SK-N-SH (cell line): ENCODE measurements around the gene SLC12A7. TPM values are rescaled to one million over a fixed set of nuclear protein-coding genes. Genes with fewer than 3 reads are reported as not detected.
"Not testable (repeated sequence)": the region's sequence is repeated elsewhere in the genome, so short reads cannot be mapped to it uniquely, and the experiment has no call there.

Experiments
- CTCF ChIA-PET: fragments of 300-600, 350-600 bp; formaldehyde crosslinking; extraction: SDS; loops from one replicate; lab custom pipeline; 2021; lab: Yijun Ruan, JAX
- POLR2A ChIA-PET: fragments of 350-600 bp; sonication (Branson Sonifier 250); formaldehyde crosslinking; extraction: SDS; loops from one replicate; lab custom pipeline; 2020; ENCODE audit warnings: antibody characterized with exemption, inconsistent platforms; lab: Yijun Ruan, JAX
- DNase-seq: peaks from one replicate; pipeline ENCODE4 v3.0.0; 2012
- H2AFZ ChIP-seq: fragments of 200-600 bp; sonication (generic); 2 replicates; pipeline ENCODE4 v1.8.1; 2016; ENCODE audit warnings: antibody characterized with exemption, mild to moderate bottlenecking, low read depth
- H3F3A ChIP-seq: fragments of 200-600 bp; sonication (generic); replicated peaks from 2 replicates; pipeline ENCODE3; 2016; ENCODE audit warnings: antibody characterized with exemption, mild to moderate bottlenecking; ENCODE audit not compliant: insufficient read depth
- H3K27ac ChIP-seq, 2 experiments: fragments of 200-500 bp in 1 of 2; fragments of 200-600 bp in 1 of 2; sonication (Bioruptor generic) in 1 of 2; sonication (generic), shearing (Covaris generic) in 1 of 2; 2 replicates each; pipeline versions ENCODE4 v1.5.1 to v1.6.1; 2014 to 2016; ENCODE audit warnings: low read depth in 2 of 2, inconsistent platforms in 1 of 2, low read length in 1 of 2, mild to moderate bottlenecking in 1 of 2, mixed read lengths in 1 of 2
- H3K27me3 ChIP-seq: fragments of 200-600 bp; sonication (generic), shearing (Covaris generic); 2 replicates; pipeline ENCODE4 v1.6.1; 2016; ENCODE audit warnings: mixed run types; ENCODE audit not compliant: insufficient read depth
- H3K36me3 ChIP-seq, 2 experiments: fragments of 200-500 bp in 1 of 2; fragments of 200-600 bp in 1 of 2; sonication (Bioruptor generic) in 1 of 2; sonication (generic) in 1 of 2; replicated peaks in 1 of 2; 2 replicates each; pipeline versions ENCODE3 to v1.5.1; 2014 to 2016; ENCODE audit warnings: low read length in 1 of 2, mild to moderate bottlenecking in 1 of 2; ENCODE audit not compliant: insufficient read depth in 2 of 2, control insufficient read depth in 1 of 2
- H3K4me1 ChIP-seq, 2 experiments: fragments of 200-500 bp in 1 of 2; fragments of 200-600 bp in 1 of 2; sonication (Bioruptor generic) in 1 of 2; sonication (generic), shearing (Covaris generic) in 1 of 2; 2 replicates each; pipeline versions ENCODE4 v1.5.1 to v1.6.1; 2014 to 2016; ENCODE audit warnings: low read depth in 1 of 2, low read length in 1 of 2, mixed run types in 1 of 2; ENCODE audit not compliant: insufficient read depth in 2 of 2, control insufficient read depth in 1 of 2
- H3K4me2 ChIP-seq: fragments of 200-600 bp; sonication (generic), shearing (Covaris generic); 2 replicates; pipeline ENCODE4 v1.6.1; 2017; ENCODE audit warnings: mixed run types
- H3K4me3 ChIP-seq, 2 experiments: fragments of 200-500 bp in 1 of 2; fragments of 200-600 bp in 1 of 2; sonication (Bioruptor generic) in 1 of 2; sonication (generic), shearing (Covaris generic) in 1 of 2; 2 replicates each; pipeline versions ENCODE4 v1.5.1 to v1.8.1; 2014 to 2016; ENCODE audit warnings: low read depth in 2 of 2, inconsistent platforms in 1 of 2, low read length in 1 of 2, mild to moderate bottlenecking in 1 of 2, mixed read lengths in 1 of 2, moderate library complexity in 1 of 2
- H3K79me2 ChIP-seq: fragments of 200-600 bp; sonication (generic); 2 replicates; pipeline ENCODE4 v1.8.1; 2017; ENCODE audit warnings: mild to moderate bottlenecking; ENCODE audit not compliant: insufficient read depth
- H3K9ac ChIP-seq: fragments of 200-600 bp; sonication (generic); 2 replicates; pipeline ENCODE4 v1.6.1; 2017; ENCODE audit warnings: mixed run types
- H3K9me2 ChIP-seq: fragments of 200-600 bp; sonication (generic); 2 replicates; pipeline ENCODE4 v1.6.1; 2017; ENCODE audit warnings: mixed run types
- H3K9me3 ChIP-seq: fragments of 200-600 bp; sonication (generic); 2 replicates; pipeline ENCODE4 v1.6.1; 2017; ENCODE audit warnings: mixed run types, mild to moderate bottlenecking, moderate library complexity
- H4K20me1 ChIP-seq: fragments of 200-600 bp; sonication (generic); 2 replicates; pipeline ENCODE4 v1.6.1; 2017; ENCODE audit warnings: mild to moderate bottlenecking, mixed run types; ENCODE audit not compliant: insufficient read depth
- GABPA ChIP-seq: IDR thresholded peaks from 2 replicates; pipeline ENCODE4 v1.4.0; 2012; ENCODE audit warnings: low read depth, mild to moderate bottlenecking
- JUND ChIP-seq: IDR thresholded peaks from 2 replicates; pipeline ENCODE4 v1.4.0; 2012
- MXI1 ChIP-seq: IDR thresholded peaks from 2 replicates; pipeline ENCODE4 v1.6.1; 2012; ENCODE audit warnings: mild to moderate bottlenecking, low read depth, low read length, improper control_type of control experiment
- NFIC ChIP-seq: IDR thresholded peaks from 2 replicates; pipeline ENCODE4 v1.4.0; 2012; ENCODE audit warnings: borderline replicate concordance
- RXRA ChIP-seq: IDR thresholded peaks from 2 replicates; pipeline ENCODE4 v1.4.0; 2012; ENCODE audit warnings: low read depth, mild to moderate bottlenecking, borderline replicate concordance
- SIN3A ChIP-seq: IDR thresholded peaks from 2 replicates; pipeline ENCODE4 v1.6.1; 2012; ENCODE audit warnings: low read depth, mild to moderate bottlenecking, low read length, moderate library complexity, borderline replicate concordance
- WGBS: methylation state at CpG from one replicate; pipeline ENCODE4 v1.1.6; 2017; ENCODE audit warnings: low lambda C conversion rate; 5-methylcytosine and 5-hydroxymethylcytosine counted together
- polyA plus RNA-seq, 3 experiments: library from polyadenylated mRNA; depleted of rRNA; stranded (reverse); fragments of >200 nt; gene quantifications; 2 replicates each; pipeline ENCODE4 v1.2.3, GENCODE V29; 2012
- TF ChIP-seq, protein P1 (sequence below): fragments of 150-350 bp; IDR thresholded peaks from 2 replicates; pipeline ENCODE4 v1.6.1; 2016; ENCODE audit warnings: mild to moderate bottlenecking, low read depth, low read length
- TF ChIP-seq, protein P2 (sequence below): IDR thresholded peaks from 2 replicates; pipeline ENCODE4; 2012
- TF ChIP-seq, protein P3 (sequence below): IDR thresholded peaks from 2 replicates; pipeline ENCODE4 v1.6.1; 2012; ENCODE audit warnings: mild to moderate bottlenecking, low read depth, low read length, moderate library complexity

SLC12A7 gene
- polyA plus RNA-seq, 1 of the 3 experiments (the other 2 are of a cell fraction): 2.6 TPM

DNA sequence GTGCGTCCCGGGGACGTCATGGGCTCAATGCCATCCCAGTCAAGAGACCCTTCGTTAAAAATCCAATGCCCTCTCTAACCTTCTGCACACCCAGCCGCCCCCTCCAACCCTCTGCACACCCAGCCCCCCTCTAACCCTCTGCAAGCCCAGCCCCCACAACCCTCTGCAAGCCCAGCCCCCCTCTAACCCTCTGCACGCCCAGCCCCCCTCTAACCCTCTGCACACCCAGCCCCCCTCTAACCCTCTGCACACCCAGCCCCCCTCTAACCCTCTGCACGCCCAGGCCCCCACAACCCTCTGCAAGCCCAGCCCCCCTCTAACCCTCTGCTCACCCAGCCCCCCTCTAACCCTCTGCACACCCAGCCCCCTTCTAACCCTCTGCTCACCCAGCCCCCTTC is 13.9 kb downstream of the SLC12A7 start:
- H2AFZ ChIP-seq, H3K9me2 ChIP-seq, H3K79me2 ChIP-seq, H3K4me3 ChIP-seq, H3K9ac ChIP-seq, H3K27ac ChIP-seq, DNase-seq, H3K4me1 ChIP-seq, H3K9me3 ChIP-seq, H3F3A ChIP-seq, H4K20me1 ChIP-seq, POLR2A ChIA-PET, CTCF ChIA-PET, H3K27me3 ChIP-seq, H3K4me2 ChIP-seq, H3K36me3 ChIP-seq: not testable (repeated sequence)
- 78% methylated on average over 7 of the region's 7 CpGs for WGBS

DNA sequence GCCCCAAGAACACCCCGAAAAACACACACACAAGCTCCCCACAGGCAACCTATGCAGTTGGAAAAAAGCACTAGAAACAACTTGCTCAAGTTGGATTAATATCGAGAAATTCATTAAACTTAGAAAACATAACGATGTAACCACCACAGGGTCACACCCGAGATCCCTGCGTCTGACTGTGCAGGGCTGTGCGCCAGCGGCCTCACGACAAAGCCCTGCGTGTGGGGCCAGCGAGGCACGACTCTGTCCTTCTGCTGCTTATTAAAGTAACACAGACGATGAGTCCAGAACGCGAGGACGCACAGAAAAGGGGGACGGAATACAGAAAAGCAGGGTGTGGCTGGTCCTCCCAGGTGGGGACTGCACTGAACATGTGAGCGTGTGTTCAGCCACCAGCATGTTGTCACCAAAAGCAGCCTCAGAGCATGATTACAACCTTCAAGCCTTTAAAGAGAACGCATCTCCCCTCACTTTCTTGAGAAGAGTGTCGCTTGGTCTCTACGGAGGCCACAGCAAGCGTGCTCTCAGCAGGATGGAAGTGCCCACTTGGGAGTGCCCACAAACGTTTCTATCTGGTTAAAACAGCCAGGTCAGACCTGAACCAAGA is 14.4 kb downstream of the SLC12A7 start:
- Histone ChIP-seq H3K79me2 (no peaks in the 10 kb centered on the region), H3K4me1 (peaks cover 0 to 4% of the 10 kb centered on the region in 2 experiments; a peak in 1 of 4 replicates), H3K4me3 (no peak overlapping the region), H3K9ac (no peak overlapping the region)
- WGBS: 89% methylated on average over 21 of the region's 22 CpGs
- TF ChIP-seq NFIC: no peak
- TF ChIP-seq JUND: no peak
- TF ChIP-seq, protein P1, sequence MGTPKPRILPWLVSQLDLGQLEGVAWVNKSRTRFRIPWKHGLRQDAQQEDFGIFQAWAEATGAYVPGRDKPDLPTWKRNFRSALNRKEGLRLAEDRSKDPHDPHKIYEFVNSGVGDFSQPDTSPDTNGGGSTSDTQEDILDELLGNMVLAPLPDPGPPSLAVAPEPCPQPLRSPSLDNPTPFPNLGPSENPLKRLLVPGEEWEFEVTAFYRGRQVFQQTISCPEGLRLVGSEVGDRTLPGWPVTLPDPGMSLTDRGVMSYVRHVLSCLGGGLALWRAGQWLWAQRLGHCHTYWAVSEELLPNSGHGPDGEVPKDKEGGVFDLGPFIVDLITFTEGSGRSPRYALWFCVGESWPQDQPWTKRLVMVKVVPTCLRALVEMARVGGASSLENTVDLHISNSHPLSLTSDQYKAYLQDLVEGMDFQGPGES: no peak
- no peak for TF ChIP-seq SIN3A
- no peak for TF ChIP-seq MXI1
- TF ChIP-seq, protein P2, sequence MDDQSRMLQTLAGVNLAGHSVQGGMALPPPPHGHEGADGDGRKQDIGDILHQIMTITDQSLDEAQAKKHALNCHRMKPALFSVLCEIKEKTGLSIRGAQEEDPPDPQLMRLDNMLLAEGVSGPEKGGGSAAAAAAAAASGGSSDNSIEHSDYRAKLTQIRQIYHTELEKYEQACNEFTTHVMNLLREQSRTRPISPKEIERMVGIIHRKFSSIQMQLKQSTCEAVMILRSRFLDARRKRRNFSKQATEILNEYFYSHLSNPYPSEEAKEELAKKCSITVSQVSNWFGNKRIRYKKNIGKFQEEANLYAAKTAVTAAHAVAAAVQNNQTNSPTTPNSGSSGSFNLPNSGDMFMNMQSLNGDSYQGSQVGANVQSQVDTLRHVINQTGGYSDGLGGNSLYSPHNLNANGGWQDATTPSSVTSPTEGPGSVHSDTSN: no peak
- no peak for TF ChIP-seq GABPA
- TF ChIP-seq RXRA: no peak
- TF ChIP-seq, protein P3, sequence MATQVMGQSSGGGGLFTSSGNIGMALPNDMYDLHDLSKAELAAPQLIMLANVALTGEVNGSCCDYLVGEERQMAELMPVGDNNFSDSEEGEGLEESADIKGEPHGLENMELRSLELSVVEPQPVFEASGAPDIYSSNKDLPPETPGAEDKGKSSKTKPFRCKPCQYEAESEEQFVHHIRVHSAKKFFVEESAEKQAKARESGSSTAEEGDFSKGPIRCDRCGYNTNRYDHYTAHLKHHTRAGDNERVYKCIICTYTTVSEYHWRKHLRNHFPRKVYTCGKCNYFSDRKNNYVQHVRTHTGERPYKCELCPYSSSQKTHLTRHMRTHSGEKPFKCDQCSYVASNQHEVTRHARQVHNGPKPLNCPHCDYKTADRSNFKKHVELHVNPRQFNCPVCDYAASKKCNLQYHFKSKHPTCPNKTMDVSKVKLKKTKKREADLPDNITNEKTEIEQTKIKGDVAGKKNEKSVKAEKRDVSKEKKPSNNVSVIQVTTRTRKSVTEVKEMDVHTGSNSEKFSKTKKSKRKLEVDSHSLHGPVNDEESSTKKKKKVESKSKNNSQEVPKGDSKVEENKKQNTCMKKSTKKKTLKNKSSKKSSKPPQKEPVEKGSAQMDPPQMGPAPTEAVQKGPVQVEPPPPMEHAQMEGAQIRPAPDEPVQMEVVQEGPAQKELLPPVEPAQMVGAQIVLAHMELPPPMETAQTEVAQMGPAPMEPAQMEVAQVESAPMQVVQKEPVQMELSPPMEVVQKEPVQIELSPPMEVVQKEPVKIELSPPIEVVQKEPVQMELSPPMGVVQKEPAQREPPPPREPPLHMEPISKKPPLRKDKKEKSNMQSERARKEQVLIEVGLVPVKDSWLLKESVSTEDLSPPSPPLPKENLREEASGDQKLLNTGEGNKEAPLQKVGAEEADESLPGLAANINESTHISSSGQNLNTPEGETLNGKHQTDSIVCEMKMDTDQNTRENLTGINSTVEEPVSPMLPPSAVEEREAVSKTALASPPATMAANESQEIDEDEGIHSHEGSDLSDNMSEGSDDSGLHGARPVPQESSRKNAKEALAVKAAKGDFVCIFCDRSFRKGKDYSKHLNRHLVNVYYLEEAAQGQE: no peak
- TF ChIP-seq, all 33 proteins: peak for 0
- no peak for DNase-seq
- CTCF ChIA-PET: no interaction called here
- POLR2A ChIA-PET: no interaction called here
- Histone ChIP-seq H3K27me3 (no peaks in the 10 kb centered on the region), H3F3A (no peaks in the 10 kb centered on the region), H3K9me2 (no peaks in the 10 kb centered on the region), H3K27ac (no peak overlapping the region), H3K9me3 (no peaks in the 10 kb centered on the region), H3K36me3 (no peaks in the 10 kb centered on the region), H4K20me1 (no peaks in the 10 kb centered on the region), H2AFZ (no peak overlapping the region), H3K4me2 (no peak overlapping the region)
